ENCODE results near the gene SNX10.
"Not testable (repeated sequence)": the region's sequence is repeated elsewhere in the genome, so short reads cannot be mapped to it uniquely, and the experiment has no call there.

The SNX10 gene, protein sequence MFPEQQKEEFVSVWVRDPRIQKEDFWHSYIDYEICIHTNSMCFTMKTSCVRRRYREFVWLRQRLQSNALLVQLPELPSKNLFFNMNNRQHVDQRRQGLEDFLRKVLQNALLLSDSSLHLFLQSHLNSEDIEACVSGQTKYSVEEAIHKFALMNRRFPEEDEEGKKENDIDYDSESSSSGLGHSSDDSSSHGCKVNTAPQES

DNA sequence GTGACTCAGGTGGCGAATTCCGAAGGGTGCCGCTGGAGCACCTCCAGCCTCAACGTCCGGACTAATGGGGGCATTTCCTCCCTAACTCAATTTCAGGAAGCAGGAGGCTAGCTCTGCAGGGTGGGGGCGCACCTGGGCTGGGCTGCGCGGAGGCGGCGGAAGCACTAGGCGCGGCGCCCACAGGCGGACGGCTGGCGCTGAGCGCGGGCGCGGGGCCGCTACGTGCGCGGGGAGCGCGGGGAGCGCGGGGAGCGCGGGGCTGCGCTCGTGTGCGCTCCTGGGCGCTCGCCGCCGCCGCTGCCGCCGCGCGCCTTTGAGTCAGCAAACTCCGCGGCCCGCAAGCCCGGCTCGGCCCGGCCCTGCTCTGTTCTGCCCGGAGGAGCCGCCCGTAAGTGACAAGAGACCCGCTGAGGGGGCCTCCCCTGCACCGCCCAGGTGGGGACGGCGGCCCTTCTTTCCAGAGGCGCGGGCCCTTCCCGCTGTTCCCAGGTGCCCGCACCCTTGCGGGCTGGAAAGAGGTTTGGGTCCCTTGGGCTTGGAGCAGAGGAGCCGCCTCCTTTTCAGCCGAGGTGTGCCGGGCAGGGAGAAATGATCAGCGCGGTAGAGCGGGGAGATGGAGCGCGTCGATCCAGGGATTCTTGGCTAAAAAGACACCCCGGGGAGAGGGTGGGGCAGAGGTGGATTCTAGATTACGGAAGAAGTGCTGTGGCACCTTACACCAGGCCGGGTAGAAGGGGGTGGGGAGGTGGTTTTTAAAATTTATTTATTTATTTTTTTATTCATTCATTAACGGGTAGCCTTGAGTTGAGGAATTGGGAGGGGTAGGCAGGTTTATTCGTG, at the start of gene SNX10:
Gene SNX10 (plus strand): TSS at position 164 of the 840 bp plus-strand sequence. CDS start 54,581 bp downstream, outside the sequence.
- DNase-seq, result peak; percentile 75

DNA sequence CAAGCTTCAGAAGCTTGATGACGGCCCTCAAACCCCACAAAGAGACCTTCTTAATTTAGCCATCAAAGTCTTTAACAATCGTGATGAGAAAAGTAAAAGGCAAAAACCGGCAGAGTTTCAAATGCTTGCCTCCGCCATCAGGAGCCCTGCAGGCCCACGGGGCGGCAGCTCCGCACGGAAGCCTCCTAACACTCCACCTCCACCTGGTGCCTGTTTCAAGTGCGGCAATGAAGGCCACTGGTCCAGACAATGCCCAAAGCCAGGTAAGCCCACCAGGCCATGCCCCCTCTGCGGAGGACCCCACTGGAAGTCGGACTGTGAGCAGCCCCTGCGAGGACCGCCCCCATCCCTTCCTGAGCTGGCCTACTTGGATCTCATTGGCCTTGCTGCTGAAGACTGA, 46.5 kb upstream of the SNX10 start:
- DNase-seq, result no peak

DNA sequence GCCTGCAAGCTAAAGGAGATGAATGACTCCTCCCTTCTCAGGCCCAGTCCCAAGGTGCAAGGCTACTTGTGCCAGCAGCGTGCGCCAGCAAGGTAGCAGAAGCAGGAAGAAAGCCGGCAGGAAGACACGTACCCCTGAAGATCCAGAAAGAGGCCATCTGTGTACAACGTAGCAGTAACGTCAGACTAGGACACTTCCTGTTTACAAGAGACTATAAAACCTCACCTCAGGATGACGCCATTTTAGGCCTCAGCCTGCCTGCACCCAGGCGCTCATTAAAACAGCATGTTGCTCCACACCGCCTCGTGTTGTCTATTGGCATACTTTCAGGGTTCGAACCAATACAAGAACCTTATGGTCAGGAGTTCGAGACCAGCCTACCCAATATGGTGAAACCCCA, 41.4 kb upstream of the SNX10 start:
- no peak for DNase-seq

DNA sequence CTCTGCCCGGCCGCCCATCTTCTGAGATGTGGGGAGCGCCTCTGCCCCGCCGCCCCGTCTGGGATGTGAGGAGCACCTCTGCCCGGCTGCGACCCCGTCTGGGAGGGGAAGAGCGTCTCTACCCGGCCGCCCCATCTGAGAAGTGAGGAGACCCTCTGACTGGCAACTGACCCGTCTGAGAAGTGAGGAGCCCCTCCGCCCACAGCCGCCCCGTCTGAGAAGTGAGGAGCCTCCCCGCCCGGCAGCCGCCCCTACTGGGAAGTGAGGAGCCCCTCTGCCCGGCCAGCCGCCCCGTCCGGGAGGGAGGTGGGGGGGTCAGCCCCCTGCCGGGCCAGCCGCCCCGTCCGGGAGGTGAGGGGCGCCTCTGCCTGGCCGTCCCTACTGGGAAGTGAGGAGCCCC, 29.8 kb upstream of the SNX10 start:
- DNase-seq, result not testable (repeated sequence)

DNA sequence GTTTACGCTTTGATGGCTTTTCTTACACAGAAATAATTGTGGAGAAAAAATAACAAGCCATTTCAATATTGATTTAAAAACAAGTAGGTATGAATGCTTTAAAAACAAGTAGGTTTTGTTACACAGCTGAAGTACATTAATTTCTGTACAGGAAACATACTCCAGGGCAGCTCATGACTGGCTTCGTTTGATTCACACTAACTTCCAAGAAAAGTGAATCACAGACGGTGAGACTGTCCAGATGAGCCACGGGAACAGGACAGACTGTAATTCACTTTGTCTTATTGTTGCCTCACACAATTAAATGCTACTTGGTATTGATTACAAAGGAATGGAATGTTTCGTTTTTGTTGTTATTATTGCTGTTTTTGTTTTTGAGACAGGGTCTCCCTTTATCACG, 26.6 kb upstream of the SNX10 start:
- no peak for DNase-seq

DNA sequence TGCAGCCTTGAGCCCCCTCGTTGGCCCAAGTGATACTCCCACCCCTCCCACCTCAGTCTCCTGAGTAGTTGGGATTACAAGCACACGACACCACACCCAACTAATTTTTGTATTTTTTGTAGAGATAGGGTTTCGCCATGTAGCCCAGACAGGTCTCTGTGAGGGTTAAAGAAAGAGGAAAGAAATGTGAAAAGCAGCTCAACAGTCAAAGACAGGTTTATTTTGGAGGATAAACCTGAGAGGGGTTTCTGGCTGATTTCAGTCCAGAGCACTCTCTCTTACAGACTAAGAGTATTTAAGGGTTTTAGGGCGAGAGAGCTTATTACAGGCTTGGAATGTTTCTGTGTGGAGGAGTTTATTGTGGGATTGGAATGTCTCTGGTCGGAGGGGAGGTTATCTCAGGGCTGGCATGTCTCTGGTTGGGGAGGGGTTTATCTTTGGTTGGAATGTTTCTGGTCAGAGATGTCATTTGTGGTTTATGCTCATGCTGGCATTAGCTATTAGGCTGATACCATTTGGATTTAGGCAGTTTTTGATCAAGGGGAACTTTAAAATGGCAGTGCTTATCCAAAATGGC, 26.1 kb upstream of the SNX10 start:
- no peak for DNase-seq

DNA sequence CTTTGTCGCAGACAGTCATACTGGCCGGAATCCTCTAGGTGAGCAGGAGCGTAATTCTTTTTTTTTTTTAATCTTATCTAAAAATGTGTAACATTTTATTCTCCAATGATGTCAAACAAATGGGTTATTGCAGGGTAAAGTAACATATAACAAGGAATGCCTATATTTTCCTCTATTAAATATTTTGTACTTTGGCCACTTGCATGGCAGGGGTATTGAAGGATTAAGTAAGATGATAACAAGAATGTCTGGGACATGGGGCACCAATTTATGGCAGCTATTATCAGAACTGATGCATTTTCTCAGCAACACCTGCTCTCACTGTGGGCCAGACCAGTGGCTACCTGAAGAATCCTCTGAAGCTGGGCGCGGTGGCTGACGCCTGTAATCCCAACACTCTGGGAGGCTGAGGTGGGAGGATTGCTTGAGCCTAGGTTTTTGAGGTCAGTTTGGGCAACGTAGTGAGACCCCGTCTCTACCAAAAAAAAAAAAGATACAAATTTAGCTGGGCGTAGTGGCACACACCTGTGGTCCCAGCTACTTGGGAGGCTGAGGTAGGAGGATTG, 24.0 kb upstream of the SNX10 start:
- DNase-seq, result no peak

DNA sequence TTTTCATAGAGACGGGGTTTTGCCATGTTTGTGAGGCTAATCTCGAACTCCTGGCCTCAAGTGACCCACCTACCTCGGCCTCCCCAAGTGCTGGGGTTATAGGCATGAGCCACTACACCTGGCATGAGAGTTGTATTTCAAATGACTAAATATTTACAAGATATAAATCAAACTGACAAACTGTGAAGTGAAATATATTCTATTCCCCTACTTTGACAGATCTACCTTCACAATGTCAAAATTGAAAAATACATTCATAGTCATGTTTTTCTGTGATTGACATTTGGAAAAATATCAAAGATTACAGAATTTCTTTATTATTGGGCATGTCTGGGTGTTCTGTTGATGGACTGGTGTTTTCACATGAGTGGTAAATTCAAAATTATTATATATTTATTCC, 16.4 kb upstream of the SNX10 start:
- DNase-seq, result no peak

DNA sequence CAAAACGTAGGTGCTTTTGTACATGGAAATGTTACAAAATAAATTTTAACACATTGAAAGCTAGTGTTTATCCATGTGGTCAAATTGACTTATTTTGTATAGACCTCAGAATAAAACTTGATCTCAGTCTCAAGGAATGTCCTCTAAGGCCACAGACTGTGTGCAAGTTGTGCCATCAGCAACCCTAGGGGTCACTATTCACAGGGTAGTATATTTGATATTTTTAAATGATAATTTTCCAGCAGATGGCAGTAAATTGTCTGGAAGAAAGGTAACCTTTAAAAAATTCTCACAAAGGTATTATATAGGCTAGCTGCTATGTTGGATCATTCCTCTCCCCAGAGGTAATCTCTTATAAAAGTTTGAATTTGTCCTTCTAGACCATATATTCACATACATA, 12.9 kb upstream of the SNX10 start:
- no peak for DNase-seq

DNA sequence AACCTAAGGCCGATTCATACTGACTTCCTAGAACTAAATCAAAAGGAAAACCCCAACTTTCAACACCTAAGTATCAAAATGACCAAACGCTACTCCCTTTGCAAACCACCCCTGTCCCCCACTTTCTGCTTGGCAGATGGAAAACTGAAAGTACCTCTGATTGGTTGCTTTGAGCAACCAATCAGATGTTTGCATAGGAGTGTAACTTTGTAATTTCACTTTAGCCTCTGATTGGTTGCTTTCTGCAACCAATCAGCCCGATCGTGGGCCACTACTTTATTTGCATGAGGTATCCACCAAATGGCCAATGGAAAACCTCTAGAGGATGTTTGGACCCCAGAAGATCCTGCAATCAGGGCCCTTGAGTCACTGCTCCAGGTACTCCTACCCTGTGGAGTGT, 12.3 kb upstream of the SNX10 start:
- no peak for DNase-seq

DNA sequence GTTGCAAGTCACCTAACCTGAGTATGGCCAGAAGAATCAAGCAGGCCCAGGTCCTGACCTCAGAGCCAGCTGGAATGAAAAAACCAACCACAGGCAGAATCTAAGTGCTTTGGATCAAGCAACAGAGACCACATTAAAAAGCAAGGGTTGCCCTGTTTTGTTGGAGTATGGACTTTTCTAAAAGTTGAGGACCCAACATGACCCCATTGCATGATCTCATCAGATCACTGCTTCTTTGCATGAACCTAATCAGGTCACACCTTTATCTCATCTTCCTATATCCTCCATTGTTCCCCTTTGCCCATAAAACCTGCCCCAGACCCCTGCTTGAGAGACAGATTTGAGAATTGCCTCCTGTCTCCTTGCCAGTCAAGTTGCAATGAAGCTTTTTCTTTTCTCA, 11.6 kb upstream of the SNX10 start:
- DNase-seq, result no peak

DNA sequence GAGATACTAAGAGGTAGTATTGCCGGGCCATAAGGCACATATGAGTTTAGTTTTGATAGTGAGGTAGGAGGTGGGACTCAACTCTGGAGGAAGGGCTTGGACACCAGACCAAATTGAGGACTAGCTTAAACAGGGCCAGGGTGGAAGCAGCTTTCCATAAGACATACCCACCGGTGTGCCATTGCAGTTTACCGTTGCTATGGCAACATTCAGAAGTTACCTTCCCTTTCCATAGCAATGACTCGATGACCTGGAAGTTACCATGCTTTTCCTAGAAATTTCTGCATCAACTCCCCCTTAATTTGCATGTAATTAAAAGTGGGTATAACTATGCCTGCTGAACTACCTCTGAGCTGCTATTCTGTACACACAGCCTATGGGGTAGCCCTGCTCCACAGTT, 10.9 kb upstream of the SNX10 start:
- DNase-seq, result no peak

DNA sequence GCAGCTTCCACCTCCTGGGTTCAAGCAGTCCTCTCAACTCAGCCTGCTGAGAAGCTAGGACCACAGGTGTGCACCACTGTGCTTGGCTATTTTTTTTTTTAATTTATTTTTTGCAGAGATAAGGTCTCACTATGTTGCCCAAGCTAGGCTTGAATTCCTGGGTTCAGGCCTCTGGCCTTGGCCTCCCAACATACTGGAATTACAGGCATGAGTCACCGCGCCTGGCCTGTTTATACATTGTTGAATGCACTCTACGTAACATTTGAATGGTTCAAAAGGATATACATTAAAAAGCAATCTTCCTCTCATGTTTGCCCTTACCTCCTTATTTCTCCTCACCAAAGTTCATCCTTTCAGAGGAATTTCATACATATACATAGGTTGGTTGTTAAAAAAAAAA, 7.2 kb upstream of the SNX10 start:
- no peak for DNase-seq

DNA sequence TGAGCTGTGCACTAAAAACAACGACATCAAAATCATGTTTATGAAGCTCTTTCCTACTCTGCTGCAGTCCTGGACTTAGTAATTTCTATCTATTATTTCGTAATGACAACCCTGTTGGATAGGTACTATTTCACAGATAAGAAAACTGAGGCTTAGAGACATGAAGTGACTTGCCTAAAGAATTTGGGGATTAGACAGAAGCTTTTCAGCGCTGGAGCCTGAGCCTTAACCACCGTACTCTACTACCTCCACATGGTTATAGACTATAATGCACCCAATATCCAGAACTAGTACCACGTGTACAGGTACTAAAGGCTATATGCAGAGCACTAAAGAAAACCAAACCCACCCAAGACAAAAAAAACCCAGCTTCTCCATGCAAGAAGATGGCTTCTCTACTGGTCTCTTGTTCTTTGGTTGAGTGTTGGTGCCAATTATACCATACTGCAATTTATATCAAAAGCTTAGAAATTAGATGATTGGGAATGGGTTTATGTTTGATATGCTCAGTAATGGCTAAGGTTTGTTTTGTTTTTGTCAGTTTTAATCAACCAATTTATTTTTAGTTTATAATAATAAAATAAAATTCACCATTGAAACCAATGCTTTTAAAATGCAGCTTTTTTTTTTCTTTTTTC, 6.5 kb upstream of the SNX10 start:
- no peak for DNase-seq

DNA sequence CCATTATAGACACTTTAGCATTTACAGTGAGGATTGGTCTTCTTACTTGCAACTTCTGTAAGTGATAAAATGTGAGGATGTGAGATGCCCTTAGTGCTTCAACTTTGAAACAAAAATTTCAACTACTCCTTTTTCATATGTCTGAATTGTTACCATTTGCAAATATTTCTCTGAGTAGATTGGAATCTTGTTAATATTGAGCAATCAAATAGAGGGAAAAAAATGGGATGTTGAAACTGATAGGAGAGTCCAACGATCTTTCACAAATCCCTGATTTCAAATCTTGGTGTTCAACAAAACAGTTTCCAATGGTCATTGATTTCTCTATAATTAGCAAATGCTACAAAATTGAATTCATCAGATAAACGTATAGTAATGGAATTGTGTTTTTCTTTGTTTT, 5.5 kb upstream of the SNX10 start:
- DNase-seq, result no peak

DNA sequence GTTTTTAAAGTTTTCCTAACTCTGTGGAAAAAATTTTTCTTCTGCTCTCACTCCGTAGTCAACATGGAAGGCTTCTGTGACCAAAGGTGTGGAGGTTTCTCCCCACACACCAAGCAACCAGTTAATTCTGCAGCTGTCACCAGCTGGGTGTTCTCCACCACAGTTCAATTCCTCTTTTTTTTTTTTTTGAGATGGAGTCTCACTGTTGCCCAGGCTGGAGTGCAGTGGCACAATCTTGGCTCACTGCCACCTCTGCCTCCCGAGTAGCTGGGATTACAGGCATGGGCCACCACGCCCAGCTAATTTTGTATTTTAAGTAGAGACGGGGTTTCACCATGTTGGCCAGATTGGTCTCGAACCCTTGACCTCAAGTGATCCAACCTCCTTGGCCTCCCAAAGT, 3.5 kb upstream of the SNX10 start:
- DNase-seq, result not testable (repeated sequence)

DNA sequence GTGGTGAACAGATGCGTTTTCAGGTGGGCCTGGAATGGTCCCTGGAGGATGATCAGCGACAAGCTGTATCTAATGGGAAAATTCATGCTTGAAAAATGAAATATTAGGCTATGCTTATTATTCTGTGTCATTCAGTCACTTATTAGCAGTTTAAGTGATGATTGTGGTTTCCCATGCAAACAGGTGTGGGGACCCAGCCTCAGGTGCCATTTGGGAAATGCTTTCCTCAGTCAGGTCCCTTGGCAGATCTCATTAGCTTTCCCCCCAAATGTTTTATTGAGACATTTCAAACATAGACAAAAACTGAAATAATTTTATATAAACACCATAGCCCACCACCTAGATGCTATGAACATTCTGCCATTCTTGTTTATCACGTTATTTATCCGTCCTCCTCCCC, 411 bp upstream of the SNX10 start:
- no peak for DNase-seq

DNA sequence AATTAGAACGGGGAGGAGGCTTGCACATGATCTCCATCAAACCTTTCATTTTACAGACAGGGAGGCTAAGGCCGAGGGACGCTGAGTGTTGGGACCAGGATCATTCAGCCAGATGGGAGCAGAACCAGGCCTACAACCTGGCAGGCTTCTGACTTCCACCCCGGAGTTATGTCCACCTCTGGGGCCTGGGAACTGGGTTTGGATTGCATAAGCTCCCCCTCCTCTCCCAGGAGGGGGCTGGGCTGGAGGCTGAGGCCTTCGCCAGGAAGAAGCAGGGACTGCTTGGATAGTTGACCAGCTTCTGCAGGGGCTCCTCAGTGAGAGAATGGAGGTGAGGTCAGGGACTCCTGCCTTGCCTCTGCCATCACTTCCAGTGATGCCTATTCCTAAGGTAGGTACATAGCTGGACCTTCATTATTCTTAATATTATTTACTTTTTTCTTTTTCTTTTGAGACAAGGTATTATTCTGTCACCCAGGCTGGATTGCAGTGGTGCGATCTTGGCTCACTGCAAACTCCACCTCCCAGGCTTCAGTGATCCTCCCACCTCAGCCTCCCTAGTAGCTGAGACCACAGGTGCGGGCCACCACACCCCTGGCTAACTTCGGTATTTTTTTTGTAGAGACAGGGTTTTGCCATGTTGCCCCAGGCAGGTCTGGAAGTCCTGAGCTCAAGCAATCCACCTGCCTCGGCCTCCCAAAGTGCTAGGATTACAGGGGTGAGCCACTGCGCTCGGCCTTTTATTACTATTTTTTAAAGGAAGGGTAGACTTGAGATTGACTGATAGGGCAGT, 1.3 kb downstream of the SNX10 start:
- DNase-seq, result no peak

DNA sequence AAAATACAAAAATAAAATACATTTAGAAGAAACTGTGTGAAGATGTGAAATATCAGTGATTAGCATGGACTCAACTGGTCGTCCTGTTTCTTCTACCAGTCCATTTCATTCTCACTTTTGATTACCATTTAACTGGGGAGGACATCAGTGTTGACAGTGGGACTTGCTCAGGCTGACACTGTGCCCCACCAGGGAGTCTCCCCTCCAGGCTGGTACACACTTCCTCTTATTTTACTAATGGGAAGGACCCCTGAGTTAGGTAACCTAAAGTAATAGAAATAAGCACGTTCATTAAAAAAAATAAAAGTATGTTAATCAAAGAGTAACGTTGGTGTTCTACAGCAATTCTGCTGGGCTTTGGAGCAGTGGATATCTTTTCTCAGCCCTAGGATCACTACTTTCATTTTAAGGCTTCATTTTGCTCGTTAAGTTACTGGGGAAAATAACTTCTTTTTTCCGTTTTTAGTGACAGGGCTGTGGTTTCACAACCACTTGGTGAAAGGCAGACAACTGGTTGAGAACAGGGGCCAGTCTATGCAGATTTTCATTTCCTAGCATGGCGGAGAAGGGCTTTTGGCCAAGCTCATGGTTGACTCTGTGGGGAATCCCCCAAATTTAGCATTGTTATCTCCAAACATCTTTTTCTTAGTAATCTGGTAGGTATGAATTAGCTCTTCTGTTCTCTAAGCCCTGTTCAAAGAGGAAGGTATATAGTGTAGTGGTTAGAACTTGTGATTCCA, 2.1 kb downstream of the SNX10 start:
- peak; percentile 67 for DNase-seq

DNA sequence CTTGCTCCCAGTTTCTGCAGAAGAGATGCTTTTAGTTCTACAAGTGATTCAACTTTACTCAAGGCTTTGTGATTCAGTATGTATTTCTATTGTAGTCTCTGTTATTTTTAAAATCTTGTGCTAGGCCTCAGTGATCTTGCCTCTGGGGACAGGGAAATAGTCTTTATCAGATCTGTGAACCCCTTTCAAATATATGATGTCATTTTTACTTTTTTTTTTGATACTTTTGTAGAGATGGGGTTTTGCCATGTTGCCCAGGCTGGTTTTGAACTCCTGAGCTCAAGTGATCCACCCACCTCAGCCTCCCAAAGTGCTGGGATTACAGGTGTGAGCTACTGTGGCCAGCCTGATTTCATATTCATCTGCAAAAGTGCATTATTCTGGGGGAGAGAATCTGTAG, 3.4 kb downstream of the SNX10 start:
- no peak for DNase-seq

DNA sequence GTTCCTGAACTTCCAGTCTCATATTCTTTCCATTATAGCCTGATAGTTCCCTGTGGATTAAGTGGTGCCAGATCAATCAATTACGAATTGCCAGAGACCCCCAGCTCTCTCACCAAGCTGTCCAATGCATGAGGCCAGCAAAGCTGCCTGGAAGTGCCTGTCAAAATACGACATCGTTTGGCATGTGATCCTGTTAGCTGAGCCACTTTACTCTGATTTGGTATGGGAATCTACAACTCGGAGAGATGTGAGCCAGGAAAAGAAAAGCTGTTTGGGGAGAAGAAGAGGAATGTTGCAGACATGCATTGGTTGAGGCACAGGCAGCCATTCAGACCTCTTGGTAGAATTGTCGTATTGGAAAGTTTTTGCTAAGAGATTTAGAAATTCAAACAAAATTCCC, 3.9 kb downstream of the SNX10 start:
- no peak for DNase-seq

DNA sequence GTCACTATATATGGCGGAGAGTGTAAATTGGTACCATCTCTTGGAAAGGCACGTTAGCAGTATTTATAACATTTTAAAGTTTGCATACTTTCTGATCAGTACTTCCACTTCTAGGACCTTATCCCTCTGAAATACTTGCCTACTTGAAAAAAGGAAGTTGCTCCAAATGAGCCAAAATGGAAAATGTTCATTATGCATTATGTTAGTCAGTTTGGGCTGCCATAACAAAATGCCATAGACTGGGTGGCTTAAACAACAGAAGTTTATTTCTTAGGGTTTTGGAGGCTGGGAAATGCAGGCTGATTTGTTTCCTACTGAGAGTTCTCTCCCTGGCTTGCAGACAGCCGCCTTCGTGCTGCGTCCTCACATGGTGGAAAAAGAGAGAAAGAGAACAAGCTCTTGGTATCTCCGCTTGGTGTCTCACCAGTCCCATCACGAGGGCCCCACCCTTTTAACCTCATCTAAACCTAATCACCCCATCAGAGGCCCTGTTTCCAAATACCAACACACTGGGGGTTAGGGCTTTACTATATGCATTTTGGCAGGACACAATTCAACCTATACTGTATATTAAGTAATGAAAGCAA, 6.9 kb downstream of the SNX10 start:
- DNase-seq, result no peak

Measured in CD4-positive, alpha-beta T cell treated with Interferon gamma for 1 hour (primary cell).